Measurements from ENCODE around the gene CCDC149.

DNA sequence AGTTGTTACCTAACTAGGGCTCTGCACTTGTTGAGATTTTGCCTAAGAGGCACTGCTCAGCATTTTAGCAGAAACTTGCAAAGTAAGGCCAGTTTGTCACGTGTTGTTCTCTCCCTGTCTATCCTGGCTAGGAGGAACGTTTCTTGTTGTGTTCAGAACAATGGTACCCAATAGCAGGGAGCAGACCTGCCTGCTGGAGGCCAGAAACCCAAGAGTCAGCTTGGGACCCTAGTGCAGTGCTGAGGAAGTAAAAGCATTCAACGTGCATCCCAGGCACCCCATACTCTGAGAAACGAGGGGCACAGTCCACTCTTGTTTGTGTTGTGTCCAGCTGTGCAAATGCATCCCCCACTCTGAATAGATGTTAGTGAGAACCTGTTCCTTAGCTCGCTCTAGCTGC is 75.1 kb downstream of the CCDC149 start:
- TF ChIP-seq JUNB (IDR thresholded peaks at IDR 0.05) (no peak), POLR2A (IDR thresholded peaks at IDR 0.05; ENCODE audit: low read length) (no peak), BHLHE40 (IDR thresholded peaks at IDR 0.05; ENCODE audit: low read depth, low read length) (no peak), RCOR1 (IDR thresholded peaks at IDR 0.05; ENCODE audit: low read depth, low read length) (no peak), NFE2L2 (conservative IDR thresholded peaks at IDR 0.05; ENCODE audit: low read length) (no peak), CHD2 (IDR thresholded peaks at IDR 0.05; ENCODE audit: low read length, partially characterized antibody) (no peak), KDM1A (IDR thresholded peaks at IDR 0.05; ENCODE audit: low read depth) (no peak)
- TF ChIP-seq, protein P1, sequence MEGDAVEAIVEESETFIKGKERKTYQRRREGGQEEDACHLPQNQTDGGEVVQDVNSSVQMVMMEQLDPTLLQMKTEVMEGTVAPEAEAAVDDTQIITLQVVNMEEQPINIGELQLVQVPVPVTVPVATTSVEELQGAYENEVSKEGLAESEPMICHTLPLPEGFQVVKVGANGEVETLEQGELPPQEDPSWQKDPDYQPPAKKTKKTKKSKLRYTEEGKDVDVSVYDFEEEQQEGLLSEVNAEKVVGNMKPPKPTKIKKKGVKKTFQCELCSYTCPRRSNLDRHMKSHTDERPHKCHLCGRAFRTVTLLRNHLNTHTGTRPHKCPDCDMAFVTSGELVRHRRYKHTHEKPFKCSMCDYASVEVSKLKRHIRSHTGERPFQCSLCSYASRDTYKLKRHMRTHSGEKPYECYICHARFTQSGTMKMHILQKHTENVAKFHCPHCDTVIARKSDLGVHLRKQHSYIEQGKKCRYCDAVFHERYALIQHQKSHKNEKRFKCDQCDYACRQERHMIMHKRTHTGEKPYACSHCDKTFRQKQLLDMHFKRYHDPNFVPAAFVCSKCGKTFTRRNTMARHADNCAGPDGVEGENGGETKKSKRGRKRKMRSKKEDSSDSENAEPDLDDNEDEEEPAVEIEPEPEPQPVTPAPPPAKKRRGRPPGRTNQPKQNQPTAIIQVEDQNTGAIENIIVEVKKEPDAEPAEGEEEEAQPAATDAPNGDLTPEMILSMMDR (IDR thresholded peaks at IDR 0.05), result no peak
- TF ChIP-seq, protein P2, sequence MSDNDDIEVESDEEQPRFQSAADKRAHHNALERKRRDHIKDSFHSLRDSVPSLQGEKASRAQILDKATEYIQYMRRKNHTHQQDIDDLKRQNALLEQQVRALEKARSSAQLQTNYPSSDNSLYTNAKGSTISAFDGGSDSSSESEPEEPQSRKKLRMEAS (IDR thresholded peaks at IDR 0.05), result no peak
- TF ChIP-seq, protein P3, sequence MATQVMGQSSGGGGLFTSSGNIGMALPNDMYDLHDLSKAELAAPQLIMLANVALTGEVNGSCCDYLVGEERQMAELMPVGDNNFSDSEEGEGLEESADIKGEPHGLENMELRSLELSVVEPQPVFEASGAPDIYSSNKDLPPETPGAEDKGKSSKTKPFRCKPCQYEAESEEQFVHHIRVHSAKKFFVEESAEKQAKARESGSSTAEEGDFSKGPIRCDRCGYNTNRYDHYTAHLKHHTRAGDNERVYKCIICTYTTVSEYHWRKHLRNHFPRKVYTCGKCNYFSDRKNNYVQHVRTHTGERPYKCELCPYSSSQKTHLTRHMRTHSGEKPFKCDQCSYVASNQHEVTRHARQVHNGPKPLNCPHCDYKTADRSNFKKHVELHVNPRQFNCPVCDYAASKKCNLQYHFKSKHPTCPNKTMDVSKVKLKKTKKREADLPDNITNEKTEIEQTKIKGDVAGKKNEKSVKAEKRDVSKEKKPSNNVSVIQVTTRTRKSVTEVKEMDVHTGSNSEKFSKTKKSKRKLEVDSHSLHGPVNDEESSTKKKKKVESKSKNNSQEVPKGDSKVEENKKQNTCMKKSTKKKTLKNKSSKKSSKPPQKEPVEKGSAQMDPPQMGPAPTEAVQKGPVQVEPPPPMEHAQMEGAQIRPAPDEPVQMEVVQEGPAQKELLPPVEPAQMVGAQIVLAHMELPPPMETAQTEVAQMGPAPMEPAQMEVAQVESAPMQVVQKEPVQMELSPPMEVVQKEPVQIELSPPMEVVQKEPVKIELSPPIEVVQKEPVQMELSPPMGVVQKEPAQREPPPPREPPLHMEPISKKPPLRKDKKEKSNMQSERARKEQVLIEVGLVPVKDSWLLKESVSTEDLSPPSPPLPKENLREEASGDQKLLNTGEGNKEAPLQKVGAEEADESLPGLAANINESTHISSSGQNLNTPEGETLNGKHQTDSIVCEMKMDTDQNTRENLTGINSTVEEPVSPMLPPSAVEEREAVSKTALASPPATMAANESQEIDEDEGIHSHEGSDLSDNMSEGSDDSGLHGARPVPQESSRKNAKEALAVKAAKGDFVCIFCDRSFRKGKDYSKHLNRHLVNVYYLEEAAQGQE (IDR thresholded peaks at IDR 0.05), result no peak
